Hepatocyte (in vitro differentiated cells): ENCODE measurements around the gene NMBR. TPM values are rescaled to one million over a fixed set of nuclear protein-coding genes. Genes with fewer than 3 reads are reported as not detected.
"Not testable (repeated sequence)": the region's sequence is repeated elsewhere in the genome, so short reads cannot be mapped to it uniquely, and the experiment has no call there.

ENCODE experiments used
- DNase-seq: peaks from one replicate; pipeline ENCODE4 v3.0.0-alpha.2; 2016; ENCODE audit warnings: low spot score
- H2AFZ ChIP-seq: fragments of 200-600 bp; sonication (generic); 2 replicates; pipeline ENCODE4 v1.6.0; 2016; ENCODE audit warnings: antibody characterized with exemption, mild to moderate bottlenecking
- H3K27ac ChIP-seq: fragments of 200-600 bp; sonication (generic); 2 replicates; pipeline ENCODE4 v1.5.1; 2016; ENCODE audit warnings: mild to moderate bottlenecking
- H3K27me3 ChIP-seq: fragments of 200-600 bp; sonication (generic); 2 replicates; pipeline ENCODE4 v1.6.1; 2016
- H3K36me3 ChIP-seq: fragments of 200-600 bp; sonication (generic); replicated peaks from 2 replicates; pipeline ENCODE4 v1.5.1; 2016; ENCODE audit warnings: low read depth; ENCODE audit not compliant: insufficient read depth
- H3K4me1 ChIP-seq: fragments of 200-600 bp; sonication (generic); 2 replicates; pipeline ENCODE4 v1.5.1; 2016; ENCODE audit warnings: mild to moderate bottlenecking, moderate library complexity; ENCODE audit not compliant: insufficient read depth
- H3K4me2 ChIP-seq: fragments of 200-600 bp; sonication (generic); 2 replicates; pipeline ENCODE4 v1.6.0; 2016
- H3K4me3 ChIP-seq: fragments of 200-600 bp; sonication (generic); 2 replicates; pipeline ENCODE4 v1.5.1; 2016; ENCODE audit warnings: mild to moderate bottlenecking
- H3K79me2 ChIP-seq: fragments of 200-600 bp; sonication (generic); 2 replicates; pipeline ENCODE4 v1.6.0; 2017; ENCODE audit warnings: mild to moderate bottlenecking
- H3K9me2 ChIP-seq: fragments of 200-600 bp; sonication (generic); replicated peaks from 2 replicates; pipeline ENCODE4 v1.6.0; 2017; ENCODE audit warnings: mild to moderate bottlenecking; ENCODE audit not compliant: insufficient read depth
- H3K9me3 ChIP-seq: fragments of 200-600 bp; sonication (generic); 2 replicates; pipeline ENCODE4 v1.5.1; 2016; ENCODE audit warnings: low read depth, mild to moderate bottlenecking
- H4K20me1 ChIP-seq: fragments of 200-600 bp; sonication (generic); 2 replicates; pipeline ENCODE4 v1.6.0; 2016; ENCODE audit warnings: mild to moderate bottlenecking; ENCODE audit not compliant: insufficient read depth, poor library complexity, severe bottlenecking
- CTCF ChIP-seq: fragments of 200-600 bp; sonication (generic); IDR thresholded peaks from 2 replicates; pipeline ENCODE4 v1.5.1; 2016; ENCODE audit warnings: antibody characterized with exemption, mild to moderate bottlenecking; ENCODE audit not compliant: poor library complexity
- EZH2 ChIP-seq: fragments of 200-600 bp; sonication (generic); IDR thresholded peaks from 2 replicates; pipeline ENCODE4 v1.6.1; 2016; ENCODE audit warnings: antibody characterized with exemption, mild to moderate bottlenecking, borderline replicate concordance
- EZH2phosphoT487 ChIP-seq: fragments of 200-600 bp; sonication (generic); IDR thresholded peaks from one replicate; pipeline ENCODE4 v1.6.1; 2018; ENCODE audit warnings: antibody characterized with exemption, mild to moderate bottlenecking, low read depth, moderate library complexity; ENCODE audit not compliant: unreplicated experiment, severe bottlenecking
- WGBS: methylation state at CpG from one replicate; pipeline ENCODE4 v1.1.6; 2016; ENCODE audit warnings: low lambda C conversion rate; ENCODE audit errors: missing lambda C conversion rate; 5-methylcytosine and 5-hydroxymethylcytosine counted together
- polyA plus RNA-seq: library from polyadenylated mRNA; unstranded; fragments of >200 nt; fragmentation: Nextera tagmentation; extraction: Ambion mirVana; gene quantifications from 2 replicates; pipeline ENCODE4 v1.2.1, GENCODE V29; 2016
- total RNA-seq: library from RNA; depleted of rRNA; stranded (reverse); fragments of >200 nt; gene quantifications from 2 replicates; pipeline ENCODE4 v1.2.3, GENCODE V29; 2014

NMBR gene
- total and polyA plus RNA-seq, 2 experiments from 2014 or later: 0.27 TPM; not detected in 1

DNA sequence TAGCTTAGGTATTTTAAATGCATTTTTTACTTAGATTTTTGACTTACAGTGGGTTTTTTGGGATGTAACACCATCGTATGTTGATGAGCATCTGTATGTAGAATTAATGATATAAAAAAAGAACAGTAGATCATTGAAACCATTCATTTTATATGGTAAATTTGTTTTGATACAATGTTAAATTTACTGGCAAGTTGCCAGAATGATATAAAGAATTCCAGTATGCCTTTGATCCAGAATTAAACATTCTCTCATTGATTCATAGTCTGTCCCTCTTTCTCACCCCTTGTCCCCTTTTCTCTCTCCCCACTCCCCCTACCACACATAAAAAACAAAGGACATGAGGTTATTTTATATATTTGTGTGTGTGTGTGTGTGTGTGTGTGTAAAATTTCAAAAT lies 45.4 kb upstream of the NMBR start:
- H3K4me1 ChIP-seq: no peaks in the 10 kb centered on the region
- no peak overlapping the region for H3K4me2 ChIP-seq
- no peaks in the 10 kb centered on the region for H3K79me2 ChIP-seq
- no peak overlapping the region for H3K27ac ChIP-seq
- H4K20me1 ChIP-seq: no peaks in the 10 kb centered on the region
- H2AFZ ChIP-seq: no peak overlapping the region
- no peaks in the 10 kb centered on the region for H3K9me3 ChIP-seq
- TF ChIP-seq EZH2phosphoT487: no peak
- no peak for TF ChIP-seq CTCF
- no peak for TF ChIP-seq EZH2
- H3K9me2 ChIP-seq: no peaks in the 10 kb centered on the region
- no peaks in the 10 kb centered on the region for H3K36me3 ChIP-seq
- DNase-seq: no peak
- H3K4me3 ChIP-seq: no peak overlapping the region
- H3K27me3 ChIP-seq: no peaks in the 10 kb centered on the region
- WGBS: 95% methylated on average over 1 of the region's 1 CpG

DNA sequence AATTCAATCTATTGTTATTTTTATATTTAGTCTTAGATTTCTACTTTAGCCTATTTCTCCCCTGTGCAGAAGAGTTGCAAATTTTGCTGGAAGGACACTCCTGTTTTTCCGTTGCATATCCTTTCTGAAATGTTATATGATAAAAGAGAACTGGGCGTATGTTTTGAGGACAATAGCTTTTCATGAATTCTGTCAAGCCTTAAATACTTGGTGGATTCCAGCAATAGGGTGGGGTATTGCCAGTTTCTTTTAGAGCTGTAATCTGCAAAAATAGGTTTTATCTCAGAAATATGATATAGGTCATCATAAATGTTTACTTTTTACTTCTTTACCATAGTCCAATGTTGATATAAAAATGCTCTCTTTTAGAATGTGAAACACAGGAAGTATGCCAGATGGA lies 42.1 kb upstream of the NMBR start:
- no peak for DNase-seq
- Histone ChIP-seq H3K4me1 (no peaks in the 10 kb centered on the region), H3K9me3 (no peaks in the 10 kb centered on the region), H4K20me1 (no peaks in the 10 kb centered on the region), H3K9me2 (no peaks in the 10 kb centered on the region), H2AFZ (no peak overlapping the region), H3K4me2 (no peak overlapping the region), H3K27me3 (no peaks in the 10 kb centered on the region), H3K27ac (no peak overlapping the region), H3K36me3 (no peaks in the 10 kb centered on the region), H3K4me3 (no peak overlapping the region), H3K79me2 (no peaks in the 10 kb centered on the region)
- WGBS: 88% methylated on average over 2 of the region's 2 CpGs
- TF ChIP-seq CTCF: no peak
- TF ChIP-seq EZH2phosphoT487: no peak
- TF ChIP-seq EZH2: no peak

DNA sequence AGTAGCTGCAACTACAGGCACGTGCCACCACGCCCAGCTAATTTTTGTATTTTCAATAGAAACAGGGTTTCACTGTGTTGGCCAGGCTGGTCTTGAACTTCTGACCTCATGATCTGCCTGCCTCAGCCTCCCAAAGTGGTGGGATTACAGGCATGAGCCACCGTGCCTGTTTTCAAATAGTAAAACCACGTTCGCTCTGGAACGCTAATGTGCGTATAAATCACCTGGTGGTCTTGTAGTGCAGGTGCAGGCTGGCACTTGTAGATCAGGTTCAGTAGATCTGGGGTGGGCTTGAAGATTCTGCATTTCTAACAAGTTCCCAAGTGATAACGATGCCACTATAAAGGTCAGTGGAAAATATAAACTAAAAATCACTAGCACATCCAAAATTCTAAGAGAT lies 41.4 kb upstream of the NMBR start:
- not testable (repeated sequence) for H3K9me3 ChIP-seq, H3K27me3 ChIP-seq, H3K4me3 ChIP-seq, H3K36me3 ChIP-seq, H3K9me2 ChIP-seq, H4K20me1 ChIP-seq, H3K4me1 ChIP-seq, H3K79me2 ChIP-seq, H3K4me2 ChIP-seq, H3K27ac ChIP-seq, DNase-seq, H2AFZ ChIP-seq
- WGBS: 92% methylated on average over 8 of the region's 8 CpGs

DNA sequence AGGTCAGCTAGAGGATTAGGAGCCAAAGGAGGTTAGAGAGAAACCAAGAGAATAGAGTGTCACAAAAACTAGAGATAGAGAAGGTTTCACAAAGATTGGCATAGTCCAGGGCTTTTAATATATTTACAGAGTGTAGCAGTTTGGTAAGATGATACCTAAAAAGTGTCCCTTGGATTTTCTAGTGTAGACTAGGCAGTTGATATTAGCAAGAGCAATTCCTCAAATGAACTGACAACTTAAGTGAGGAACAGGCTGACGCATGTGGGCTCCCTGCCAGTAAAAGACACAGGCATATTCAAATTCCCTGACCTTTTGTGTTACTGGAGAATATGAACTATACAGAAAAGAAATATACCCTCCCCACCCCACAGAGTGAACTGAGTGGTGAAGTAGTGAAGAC lies 40.3 kb upstream of the NMBR start:
- Histone ChIP-seq H3K27ac (no peak overlapping the region), H4K20me1 (no peaks in the 10 kb centered on the region), H3K9me3 (no peaks in the 10 kb centered on the region), H3K36me3 (no peaks in the 10 kb centered on the region), H3K27me3 (no peaks in the 10 kb centered on the region), H3K79me2 (no peaks in the 10 kb centered on the region), H3K4me3 (no peak overlapping the region), H3K4me1 (no peaks in the 10 kb centered on the region), H3K4me2 (no peak overlapping the region), H3K9me2 (no peaks in the 10 kb centered on the region), H2AFZ (no peak overlapping the region)
- DNase-seq: peak; percentile 14
- 79% methylated on average over 1 of the region's 1 CpG for WGBS
- TF ChIP-seq EZH2phosphoT487 (no peak), EZH2 (no peak), CTCF (no peak)
